PFSK-1 (cell line): Measurements from ENCODE around the gene LRRC8C.

Experiments used
- POLR2AphosphoS5 ChIP-seq: IDR thresholded peaks from 2 replicates; pipeline ENCODE4 v1.6.1; 2012; ENCODE audit warnings: low read depth, mild to moderate bottlenecking, control low read depth, low read length, moderate library complexity
- SIN3A ChIP-seq: IDR thresholded peaks from 2 replicates; pipeline ENCODE4 v1.6.1; 2012; ENCODE audit warnings: mild to moderate bottlenecking, low read length, moderate library complexity, borderline replicate concordance; ENCODE audit not compliant: insufficient read depth
- TAF1 ChIP-seq: IDR thresholded peaks from 2 replicates; pipeline ENCODE4 v1.6.1; 2012; ENCODE audit warnings: low read length, control low read depth, borderline replicate concordance; ENCODE audit not compliant: insufficient read depth

DNA sequence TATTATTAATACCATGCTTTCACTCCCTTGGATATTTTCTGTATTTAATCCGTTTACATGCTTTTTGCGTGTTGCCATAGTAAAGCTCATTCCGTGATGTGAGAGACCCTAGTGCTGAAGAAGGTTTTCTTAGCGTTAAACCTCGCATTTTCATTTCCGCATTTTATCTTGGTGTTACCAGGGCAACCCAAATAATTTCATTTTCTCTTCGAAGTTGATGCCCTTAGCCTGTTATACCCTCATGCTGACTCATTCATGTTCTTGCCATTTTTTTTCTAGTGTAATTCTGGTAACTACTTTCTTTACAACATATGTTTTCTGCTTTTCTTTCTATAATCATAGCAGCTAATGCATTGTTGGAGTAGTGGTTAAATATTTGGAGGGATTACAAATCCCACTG lies 37.2 kb downstream of the LRRC8C start:
- TF ChIP-seq POLR2AphosphoS5 (no peak), SIN3A (no peak), TAF1 (no peak)
